HPDE6-E6E7 (cell line): Measurements from ENCODE around the gene IL34.

Source experiments
- DNase-seq: peaks from one replicate; pipeline ENCODE4 v3.0.0; 2011; ENCODE audit warnings: missing footprints; ENCODE audit errors: extremely low spot score

Gene IL34

DNA sequence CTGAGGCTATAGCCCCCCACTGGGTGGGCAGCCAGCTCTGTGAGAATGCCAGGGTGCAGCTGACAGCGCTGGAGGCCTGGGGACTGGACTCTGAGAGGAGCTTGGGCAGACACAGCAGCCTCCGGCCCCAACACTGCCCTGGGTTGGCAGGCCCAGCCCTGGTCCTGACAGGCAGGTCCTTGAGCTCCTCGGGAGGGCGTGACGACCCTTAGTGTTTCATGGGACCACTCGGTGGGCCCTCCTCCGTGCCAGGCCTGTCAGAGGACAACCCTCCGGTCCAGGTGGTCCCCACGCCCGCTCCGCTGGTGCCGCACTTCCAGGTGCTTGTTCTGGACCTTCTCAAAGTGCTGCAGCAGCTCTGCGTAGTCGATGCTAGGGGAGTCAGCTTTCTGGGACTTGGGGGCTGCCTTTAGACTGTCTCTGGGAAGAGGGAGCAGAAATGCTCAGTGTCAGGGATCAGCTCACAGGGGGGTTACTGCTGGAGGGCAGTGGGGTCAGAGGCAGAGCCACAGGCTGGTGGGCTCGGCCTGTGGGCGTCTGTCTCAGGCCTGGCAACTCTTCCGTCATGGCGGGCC is 41.4 kb downstream of the IL34 start:
- no peak for DNase-seq

DNA sequence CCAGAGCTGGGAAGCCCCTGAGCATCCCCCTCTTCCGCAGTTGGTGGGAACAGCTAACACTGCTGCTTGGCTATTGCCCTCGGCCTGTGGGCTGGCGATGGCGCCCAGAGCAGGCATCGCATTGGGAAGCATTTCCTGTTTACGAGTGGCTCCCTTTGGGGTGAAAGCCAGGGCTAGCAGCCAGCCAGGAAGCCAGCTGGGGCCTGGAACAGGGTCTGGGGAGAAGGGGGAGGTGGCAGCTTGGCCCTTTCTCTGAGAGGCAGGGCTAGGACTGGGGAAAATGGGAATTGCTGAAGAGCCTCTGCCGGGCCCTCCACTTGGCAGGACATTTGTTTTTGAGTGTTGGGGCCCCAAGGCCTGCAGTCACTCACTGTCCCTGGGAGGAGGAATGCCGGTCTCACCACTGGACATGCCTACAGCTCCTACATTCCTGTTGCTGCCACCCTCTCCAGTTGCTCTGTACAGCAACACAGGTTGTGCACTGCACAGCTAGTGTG is 41.9 kb downstream of the IL34 start:
- no peak for DNase-seq

DNA sequence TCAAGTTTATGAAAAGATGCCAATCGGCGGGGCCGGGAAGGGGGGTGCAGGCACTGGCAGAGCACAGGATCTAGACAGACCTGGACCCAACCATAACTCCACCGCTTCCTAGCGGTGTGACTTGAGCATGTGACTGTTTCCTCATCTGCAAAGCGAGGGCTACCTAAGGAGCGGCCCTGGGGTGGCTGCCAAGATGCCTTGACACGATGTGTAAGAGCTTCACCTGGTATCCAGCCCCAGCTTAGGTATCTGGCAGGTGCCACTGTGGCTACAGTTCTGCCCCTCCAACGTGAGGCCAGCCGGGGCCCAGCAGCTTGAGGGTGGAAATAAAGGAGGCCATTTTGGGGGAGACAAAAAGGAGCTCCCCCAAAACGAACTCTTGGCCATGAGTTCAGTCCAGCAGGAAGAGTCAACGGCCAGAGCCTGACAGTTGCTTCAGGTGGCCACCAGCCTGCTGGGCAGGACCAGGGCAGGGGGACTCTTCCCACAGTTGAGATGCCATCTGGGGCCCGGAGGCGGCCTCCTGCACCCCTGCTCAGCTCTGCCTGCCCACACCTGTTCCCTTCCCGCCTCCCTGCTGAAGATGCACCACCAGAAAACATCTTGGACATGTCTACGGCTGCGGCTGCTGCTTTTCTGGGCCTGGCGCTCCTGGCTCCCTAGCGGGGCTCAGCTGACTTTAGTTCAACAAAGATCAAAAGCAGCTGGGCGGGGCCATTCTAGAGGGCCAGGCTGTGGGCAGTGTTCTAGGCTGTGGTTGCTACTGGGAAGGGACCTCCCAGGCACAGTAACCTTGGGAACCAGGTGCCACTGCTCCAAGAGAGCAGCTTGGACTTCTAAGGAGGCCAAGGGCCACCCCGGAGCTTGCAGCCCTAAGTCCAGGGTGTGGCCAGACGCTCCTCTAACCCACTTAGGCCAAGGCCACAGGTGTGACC is 42.9 kb downstream of the IL34 start:
- DNase-seq = no peak

DNA sequence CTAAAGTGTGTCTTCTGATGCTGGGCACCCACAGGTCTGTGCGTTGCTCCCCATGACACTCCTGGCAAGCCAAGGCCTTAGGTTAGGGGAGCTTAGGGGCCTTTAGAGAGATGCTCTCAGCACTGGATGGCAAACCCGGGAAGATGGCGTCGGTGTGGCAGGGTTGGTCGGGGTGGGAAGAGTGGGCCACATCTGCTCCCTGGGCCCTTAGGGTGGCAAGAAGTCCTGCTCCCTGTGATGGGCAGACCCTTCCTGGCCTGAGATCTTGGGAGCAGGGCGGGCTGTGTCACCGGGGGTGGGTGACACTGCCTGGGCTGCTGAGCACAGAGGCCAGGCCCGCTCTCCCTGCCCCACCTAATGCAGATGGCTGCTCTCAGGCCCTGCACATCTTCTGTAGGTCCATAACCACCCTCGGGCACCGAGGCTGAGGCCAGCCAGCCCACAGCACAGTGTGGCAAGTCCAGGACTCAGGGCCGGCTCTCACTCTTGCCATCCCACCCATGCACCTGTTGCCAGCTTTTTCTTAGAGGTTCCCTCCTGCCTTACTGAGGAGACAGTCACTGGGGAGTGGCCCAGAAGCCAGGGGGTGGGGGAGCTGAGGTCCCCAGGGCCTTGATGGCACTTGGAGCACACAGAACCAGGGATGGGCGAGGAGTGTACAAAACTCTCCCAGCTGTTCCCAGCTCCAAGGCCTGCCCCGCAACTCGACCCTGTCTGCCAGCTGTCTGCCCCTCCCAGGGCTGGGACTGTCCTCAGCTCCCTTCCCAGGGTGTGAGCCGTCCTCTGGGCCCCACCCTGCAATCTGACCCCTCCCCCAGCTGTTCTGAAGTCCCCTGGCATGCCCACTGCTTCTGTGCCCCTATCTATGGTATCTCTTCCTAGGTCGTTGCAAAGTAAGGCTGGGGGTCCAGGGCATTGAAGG is 43.9 kb downstream of the IL34 start:
- DNase-seq = no peak

DNA sequence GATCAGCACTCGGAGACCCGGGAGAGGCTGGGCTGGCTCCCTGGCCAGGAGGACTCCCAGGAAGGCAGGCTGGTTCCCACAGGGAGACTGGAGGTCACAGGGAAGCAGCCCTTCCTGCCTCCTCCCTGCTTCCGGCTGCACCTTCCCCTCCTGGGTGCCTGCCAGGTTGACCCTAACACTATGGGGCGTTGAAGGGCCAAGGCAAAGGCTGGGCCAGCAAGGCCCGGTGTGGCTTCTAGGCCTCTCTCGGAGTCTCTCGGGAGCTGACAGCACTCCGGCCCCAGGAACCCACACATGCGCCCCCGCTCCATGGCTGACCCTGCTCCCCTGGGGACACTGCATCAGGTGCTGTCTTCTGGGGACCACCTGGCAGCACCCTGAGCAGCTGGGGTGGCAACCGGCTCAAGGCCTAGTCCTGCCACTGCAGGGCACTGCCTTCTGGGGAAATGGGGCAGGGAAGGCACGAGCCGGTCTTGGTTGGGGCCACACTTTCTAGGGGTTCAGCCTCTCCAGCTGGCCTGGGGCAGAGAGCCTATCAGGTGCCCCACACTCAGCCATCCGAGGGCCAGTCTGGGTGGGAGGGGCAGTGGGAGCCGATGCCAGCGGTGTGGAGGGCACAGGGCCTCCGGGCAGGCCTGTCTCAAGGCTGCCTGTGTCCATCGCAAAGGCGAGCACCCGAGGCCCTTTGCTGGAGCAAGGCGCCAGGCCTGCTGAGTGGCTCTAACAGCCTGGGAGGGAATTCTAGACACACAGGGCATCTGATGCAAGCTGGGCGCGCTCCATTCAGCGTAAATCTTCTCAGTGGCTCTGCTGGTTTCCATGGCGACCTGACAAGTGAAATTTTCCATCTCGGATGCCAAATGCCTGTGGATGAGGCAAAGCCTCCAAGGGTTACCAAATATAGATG is 45.1 kb downstream of the IL34 start:
- DNase-seq = no peak

DNA sequence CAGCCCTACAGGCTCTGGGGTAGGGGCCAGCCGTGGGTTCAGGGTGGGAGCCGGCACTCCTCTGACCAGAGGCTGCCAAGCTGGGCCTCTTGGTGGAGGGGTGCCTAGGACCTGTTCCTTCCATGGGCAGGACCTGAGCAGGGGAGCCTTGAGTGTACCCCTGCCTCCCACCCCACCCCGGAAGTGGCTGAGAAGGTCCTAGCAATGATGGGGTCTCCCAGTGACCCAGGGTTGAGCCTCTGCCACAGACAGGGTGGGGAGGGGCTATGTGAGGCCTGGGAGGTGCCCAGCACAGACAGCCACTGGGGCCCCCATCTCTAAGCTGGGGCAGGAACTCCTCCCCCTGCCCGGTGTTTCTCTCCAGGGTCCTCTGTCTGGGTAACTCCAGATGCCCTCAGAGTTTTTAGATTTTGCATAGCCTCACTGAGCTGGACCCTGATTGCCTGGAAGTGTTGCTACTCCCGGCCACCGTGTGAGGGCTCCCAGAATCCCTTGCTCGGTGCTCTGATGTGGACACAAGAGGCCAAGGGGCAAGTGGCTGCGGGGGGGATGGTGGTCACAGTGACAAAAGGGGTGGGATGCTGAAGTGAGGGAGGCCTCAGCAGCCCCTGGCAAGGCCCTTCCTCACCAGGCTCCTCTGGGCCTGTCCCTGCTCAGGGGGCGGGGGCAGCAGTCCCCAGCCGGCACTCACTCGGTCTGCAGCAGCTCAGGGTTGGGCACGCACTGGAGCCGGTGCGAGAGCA is 45.9 kb downstream of the IL34 start:
- no peak for DNase-seq

DNA sequence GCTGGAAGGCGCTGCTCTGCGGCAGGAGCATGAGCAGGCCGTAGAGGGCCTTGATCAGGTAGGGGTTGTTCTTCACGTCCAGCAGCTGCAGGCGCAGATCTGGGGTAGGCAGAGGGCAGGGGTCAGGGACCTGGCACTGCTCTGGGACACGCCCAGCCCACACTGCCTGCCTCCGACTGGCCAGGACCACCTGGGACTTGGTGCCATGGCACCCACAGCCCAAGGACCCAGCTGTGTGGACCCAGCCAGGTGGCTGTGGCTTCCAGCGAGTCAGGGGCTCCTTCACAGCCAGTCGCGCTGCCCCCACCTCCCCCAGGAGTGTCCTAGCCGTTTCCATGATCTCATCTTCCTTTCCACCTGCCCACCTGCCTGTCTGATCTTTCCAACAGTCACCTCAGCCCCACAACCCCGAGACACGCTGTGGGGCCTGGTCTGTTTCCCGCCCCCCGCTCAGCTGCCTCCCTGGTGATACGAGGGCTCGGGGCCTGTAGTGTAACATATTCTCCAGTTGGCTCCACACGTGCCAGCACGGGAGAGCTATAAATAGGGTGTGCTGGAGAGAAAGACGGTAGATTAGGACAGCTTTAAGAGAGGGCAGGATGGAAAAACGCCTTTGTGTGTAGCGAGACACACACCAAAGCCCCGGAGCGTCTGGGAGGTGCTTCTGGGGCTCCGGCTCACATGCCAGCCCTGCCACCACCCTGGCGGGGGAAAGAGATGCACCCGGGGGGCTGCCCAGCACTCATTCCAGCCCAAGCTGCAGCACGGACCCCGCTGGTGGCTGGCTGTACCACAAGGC is 46.7 kb downstream of the IL34 start:
- no peak for DNase-seq

DNA sequence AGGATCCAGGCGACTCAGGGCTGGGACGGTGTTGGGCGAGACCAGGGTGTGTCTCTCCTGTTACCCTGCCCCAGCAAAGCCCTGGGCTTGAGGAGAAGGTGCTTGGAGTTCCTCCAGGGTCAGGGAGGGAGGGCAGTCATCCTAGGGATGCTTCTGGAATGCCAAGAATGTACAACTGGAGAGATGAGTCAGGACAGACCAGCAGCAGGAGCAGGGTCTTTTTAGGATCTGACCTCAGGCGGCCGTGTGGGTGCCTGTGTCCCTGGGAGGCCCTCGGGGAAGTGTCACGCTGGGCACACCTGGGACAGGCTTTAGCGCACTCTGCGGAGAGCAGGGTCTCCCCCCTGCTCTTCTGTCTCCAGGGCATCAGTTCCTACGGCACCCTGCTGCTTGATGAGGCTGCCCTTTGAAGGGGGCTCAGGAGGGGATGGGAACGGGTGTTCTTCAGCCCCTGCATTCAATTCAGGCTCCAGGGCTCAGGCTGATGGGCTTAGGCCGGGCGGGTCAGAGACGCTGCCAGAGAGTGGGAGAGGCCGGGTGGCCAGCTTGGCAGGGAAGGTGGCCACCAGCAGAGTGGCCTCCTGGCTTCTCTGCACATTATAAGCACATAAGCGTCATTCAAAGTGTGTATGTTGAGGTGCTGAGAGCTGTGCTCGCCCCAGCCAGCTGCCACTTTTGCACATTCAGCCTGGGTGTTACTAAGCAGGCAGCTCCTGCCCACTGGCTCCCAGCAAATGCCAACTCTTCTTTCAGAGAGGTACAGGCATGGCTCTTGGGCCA is 47.9 kb downstream of the IL34 start:
- DNase-seq = peak; percentile 58

DNA sequence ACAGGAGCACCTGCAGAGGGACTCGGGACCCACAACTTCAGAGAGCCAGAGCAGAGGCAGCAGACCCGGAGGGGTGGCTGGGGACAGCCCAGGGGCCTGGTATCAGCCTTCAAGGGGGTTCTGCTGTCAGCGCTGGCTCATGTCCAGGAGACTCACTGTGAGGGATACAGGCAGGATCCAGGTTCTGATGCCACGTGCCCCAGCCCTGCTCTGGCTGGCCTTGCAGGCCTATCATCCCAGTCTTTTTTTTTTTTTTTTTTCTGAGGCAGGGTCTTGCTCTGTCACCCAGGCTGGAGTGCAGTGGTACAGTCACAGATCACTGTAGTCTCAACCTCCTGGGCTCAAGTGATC is 48.5 kb downstream of the IL34 start:
- no peak for DNase-seq

DNA sequence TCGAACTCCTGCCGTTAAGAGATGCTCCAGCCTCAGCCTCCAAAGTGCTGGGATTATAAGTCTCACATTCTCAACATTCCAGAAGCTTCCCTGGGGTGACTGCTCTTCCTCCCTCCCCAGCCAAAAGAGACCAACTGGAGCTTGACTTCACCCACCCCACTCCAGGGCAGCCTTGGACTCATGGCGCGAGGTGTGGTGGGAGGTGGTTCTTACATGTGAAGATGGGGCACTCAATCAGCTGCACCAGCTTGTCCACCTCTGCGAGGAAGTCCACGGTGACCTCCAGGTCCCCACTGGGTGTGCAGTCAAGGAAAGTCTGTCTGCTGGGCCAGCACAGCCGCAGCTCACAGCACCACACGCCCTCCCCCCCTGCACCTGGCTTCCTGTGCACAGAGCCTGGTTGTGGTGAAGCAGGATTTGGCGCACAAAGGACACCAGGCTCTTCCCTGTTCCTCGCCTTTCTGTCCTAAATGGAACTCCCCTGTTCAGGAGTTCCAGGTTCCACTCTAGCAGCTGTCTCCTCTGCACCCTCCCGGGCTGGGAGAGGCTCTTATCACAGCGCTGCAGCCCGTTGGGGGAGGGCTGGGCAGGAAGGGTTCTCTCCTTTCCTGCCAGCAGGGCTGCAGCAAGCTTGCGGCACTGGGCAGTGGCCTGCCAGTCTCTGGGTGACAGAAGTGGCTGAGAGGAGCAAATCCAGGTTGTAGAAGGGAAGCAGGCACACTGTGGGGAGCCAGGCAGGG is 49.1 kb downstream of the IL34 start:
- no peak for DNase-seq

DNA sequence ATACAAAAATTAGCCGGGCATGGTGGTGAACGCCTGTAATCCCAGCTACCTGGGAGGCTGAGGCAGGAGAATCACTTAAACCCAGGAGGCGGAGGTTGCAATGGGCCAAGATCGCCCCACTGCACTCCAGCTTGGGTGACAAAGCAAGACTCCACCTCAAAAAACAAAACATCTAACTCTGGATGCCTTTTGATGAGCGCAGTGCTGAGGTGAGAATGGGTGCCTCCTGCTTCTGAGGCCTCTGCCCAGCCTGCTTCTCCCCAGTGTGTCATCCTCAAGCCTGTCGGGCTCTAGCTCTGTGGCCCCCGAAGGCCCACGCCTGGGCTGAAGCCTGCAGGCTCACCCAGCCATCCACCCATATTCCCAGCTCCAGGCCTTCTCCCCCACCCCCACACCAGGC is 50.0 kb downstream of the IL34 start:
- no peak for DNase-seq

DNA sequence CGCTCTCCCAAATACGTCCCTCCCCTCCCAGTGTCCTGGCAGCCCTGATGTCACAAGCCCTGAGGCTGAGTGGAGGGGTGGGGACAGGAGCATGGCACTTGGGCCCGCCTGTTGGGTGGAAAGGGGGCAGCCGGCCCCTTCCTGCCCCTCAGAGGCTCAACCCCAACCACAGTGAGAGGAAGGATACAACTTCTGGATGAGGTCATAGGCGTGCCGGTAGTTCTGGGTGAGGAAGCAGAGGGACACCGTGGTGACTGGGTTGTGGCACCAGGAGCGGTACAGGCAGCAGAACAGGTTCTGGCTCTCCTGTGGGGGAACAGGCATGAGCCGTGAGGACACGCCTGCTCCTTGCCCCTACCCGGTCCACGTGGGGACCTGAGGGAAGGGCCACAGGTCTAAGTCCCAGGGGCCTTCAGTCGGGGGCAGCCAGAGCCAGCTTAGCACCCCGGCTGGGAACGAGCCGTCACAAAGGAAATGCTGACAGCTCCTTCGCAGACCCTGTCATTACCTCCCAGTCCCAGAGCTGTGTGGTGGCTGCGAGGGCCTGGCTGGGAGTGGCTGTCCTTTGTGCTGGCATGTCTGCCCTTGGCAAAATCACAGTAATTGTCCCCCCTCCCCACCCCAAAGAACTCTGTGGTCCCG is 50.7 kb downstream of the IL34 start:
- DNase-seq = peak; percentile 43

DNA sequence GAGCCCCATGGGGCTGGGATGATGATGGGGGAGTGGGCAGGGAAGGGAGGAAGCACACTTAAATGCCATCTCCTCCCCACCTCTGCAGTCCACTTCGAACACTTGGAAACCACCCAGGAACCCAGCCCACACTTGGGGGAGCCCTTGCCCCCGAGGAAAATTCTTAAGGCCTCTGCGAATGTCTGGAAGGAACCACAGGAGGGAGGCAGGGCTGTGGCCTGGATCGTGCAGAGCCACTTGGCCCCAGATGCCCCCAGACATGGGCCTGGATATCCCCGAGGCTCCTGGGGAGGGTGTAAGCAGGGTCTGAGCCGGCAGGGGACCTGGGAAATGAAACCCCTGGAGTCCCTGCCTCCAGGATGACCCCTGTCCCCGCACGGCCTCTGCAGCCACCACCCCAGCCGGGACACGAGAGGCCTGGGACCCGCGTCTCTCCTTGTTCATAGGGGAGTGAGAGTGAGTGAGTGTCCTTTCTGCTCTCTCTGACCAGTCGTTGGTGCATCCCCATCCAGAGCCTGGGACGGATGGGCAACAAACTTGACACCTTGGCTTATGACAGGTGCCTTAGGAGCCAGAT is 51.3 kb downstream of the IL34 start:
- DNase-seq = no peak

DNA sequence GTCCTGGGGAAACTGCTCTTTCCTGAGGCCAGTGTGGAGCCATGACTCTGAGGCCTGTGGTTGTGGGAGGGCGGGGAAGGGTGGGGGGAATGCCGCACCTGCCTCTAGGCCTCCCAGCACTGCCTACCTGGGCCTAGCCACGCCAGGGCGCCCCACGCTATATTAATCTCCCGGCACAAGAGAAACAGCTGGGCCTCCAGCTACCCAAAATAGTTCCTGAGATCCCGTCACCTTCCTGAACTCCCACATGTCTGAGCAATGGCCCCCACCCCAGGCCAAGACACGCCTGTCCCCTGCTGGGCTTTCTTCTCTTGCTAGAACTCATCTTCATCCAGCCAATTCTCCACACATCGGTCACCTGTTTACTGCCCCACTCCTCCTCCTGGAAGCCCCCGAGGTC is 52.5 kb downstream of the IL34 start:
- DNase-seq = no peak

DNA sequence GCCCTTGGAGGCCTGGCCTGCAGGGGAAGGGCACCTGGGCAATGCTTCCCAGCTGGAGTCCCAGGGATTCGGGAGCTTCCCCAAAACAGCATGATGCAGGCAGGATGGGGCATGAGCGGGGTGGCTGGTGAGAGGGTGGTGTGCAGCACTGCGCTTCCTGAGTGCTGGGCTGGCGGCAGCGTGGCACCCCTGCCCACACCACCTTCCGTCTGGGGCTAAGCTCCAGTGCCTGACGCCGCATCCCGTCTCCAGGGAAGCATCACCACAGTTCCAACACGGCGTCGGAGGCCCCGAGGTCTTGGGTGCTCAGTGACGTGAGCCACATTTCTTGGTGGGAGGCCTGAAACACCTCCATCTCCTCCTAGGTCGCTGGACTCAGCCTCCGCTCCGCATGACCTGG is 53.3 kb downstream of the IL34 start:
- DNase-seq = peak; percentile 25

DNA sequence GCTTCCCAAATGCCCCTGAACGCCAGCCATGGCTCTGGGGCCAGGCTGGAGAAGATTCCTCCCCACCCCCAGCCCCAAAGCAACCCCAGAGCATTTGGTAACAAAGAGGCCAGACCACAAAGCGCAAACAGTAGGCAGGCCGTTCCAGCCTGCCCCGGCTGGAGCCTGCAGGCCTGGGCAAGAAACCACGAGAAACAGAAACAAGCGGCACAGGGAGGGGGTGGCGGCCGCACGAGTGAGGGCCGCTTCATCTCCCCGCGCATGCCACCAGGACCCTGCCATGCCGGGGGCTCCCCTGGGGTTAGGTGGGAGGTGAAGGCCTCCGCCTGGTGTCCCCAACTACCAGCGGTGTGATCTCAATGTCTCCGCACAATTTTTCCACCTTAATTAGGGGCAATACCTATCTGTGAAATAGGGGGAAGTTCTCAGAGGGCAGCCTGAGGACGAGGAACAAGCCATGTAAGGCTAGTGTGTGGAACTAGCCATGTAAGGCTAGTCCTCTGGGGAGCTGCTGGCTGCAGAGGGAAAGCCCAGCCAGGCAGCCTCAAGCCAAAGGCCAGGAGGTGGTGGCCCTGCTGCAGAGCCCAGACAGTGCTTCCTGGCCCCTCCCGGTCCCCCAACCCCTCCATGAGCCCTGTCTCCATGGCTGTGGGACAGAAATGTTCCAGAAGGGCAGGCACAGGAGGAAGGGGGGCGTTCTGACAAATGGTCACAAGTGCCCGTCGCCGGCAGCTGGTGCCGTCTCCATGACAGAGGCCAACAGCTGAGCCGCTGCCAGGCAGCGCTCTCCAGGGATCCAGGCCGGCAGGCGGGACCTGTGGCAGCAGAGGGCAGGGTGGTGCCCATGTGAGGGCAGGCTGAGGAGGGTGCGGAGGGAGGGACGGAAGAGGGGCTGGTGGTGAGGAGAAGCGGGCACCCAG is 54.0 kb downstream of the IL34 start:
- peak; percentile 90 for DNase-seq
